GM19324 (cell line): ENCODE data around the gene PICALM.
"Not testable (repeated sequence)": the region's sequence is repeated elsewhere in the genome, so short reads cannot be mapped to it uniquely, and the experiment has no call there.

Experiments
- ATAC-seq: cut with Tn5 transposase; IDR thresholded peaks from one replicate; pipeline ENCODE4 v1.9.1; 2021; ENCODE audit warnings: mild to moderate bottlenecking, moderate library complexity; ENCODE audit not compliant: unreplicated experiment, low FRiP score

PICALM gene

GRCh38 chr11:85947431-85948272 is 121.2 kb downstream of the PICALM start:
- no peak for ATAC-seq

DNA sequence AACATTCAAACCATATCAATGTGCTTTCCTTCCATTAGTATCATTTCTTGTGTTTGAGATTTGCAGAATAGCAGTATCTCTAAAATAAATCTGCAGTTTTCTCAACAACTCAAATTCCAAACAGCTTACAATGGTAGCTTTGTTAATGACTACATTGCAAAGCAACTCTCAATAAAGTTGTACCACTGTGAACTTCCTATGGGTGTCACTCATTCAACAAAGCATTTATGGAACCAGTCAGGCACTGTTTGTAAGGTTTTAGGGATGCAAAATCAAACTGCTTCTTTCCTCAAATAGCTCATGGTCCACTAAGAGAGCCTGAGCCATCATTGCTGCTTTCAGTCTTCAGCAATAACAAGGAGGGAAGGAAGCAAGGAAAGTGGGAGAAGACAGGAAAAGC is 122.7 kb downstream of the PICALM start:
- no peak for ATAC-seq

DNA sequence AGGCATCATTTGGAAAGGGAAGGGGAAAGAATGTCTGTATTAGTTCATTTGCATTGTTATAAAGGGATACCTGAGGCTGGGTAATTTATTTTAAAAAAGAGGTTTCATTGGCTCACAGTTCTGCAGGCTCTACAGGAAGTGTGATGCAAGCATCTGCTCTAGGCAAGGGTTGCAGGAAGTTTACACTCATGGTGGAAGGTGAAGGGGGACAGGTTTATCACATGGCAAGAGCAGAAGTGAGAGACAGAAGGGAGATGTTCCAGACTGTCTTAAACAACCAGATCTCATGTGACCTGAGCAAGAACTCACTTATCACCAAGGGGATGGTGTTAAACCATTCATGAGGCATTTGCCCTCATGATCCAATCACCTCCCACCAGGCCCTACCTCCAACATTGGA is 123.1 kb downstream of the PICALM start:
- no peak for ATAC-seq

GRCh38 chr11:85945296-85945695 is 123.6 kb downstream of the PICALM start:
- ATAC-seq, result no peak

GRCh38 chr11:85941380-85941973 is 127.4 kb downstream of the PICALM start:
- ATAC-seq, result no peak

DNA sequence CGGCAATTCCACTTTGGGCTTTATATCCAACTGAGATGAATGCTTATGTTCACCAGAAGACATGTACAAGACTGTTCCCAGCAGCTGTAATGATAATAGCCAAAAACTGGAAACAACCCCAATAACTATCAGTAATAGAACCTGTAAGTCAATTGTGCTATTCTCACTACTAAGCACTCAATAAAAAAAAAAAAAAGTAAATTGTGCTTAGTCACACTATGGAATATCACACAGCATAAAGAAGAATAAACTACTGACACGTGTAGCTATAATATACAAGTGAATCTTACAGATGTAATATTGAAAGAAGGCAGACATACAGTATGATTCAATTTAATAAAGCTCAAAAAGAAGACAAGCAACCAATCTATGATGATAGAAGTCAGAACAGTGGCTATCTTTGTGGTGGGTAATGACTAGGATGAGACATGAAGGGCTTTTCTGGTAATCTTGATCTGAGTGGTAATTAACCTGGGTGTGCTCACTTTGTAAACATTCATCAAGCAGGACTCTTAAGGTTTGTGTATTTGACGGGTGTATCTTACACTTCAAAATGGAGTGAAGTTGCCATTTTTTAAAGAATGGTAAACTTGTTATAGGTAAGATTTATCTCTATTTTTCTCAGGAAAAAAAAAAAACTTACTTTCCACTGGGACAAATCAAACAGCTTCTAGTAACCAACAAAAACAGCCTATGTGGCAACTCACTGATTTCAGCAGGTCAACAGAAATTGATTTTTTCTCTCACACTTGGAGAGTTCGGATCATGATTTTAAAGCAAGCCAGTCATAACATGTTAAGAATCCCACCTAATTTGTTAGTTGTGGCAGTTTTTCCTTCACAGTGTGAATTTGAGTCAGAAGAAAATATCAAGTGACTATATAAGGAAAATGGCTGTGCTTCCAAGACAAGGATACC is 129.5 kb downstream of the PICALM start:
- ATAC-seq, result no peak

DNA sequence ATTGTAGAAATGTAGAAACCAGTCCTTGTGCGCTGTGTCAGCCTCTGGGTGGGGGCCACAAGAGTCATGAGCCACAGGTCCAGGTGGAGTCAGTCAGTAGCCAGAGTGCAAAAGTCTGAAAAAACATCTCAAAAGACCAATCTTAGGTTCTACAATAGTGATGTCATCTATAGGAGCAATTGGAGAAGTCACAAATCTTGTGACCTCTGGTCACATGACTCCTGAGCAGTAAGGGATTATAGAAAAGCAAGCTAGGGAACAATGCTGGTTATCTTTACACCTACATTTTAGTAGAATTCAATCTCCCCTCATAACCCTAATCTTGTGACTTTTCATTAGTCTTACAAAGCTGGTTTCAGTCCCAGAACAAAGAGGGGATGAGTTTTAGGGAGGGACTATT is 131.0 kb downstream of the PICALM start:
- no peak for ATAC-seq

DNA sequence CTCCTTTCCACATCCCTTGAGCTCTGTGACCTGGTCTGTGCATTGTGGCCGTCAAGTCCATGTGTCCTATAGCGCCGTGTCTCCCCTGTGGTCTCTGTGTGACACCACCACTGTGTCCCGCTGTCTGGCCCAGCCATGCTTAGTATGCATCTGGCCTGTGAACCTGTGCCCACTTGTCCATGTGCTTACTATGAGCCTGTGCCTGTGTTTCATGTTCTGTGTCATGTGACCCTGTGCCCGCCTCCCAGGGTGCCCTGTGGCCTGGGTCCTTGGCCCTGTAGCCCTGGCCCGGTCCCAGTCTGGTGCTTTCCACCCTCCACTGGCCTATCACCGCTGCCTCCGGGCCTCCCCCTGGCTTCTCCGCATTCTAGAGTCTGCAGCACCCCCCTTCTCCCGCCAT is 133.1 kb downstream of the PICALM start:
- no peak for ATAC-seq

- ATAC-seq, result no peak
These were observed 134.2 kb downstream of the PICALM start for GRCh38 chr11:85934596-85935169.

DNA sequence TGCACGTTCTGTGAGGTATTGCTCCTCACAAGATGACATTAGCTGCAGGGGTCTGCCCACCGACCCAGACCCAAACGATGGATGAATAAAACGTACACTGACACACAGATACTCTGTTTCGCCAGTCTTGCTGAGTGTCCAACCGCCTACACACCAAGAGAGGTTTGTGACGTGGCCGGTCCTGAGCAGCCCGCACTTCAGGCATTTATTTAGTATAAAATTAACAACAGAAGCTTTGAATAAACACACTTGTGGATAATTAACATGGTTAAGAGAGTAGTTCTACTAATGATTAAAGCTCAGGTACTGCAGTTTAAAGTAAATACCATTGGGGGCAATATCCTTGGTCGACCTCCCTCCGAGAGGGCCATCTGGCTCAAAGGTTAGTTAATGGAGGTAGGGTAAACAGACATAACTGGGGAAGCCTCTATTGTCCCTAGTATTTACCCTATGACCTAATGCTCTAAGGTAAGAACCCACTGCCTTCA is 138.0 kb downstream of the PICALM start:
- no peak for ATAC-seq

GRCh38 chr11:85926653-85927214 is 142.2 kb downstream of the PICALM start:
- not testable (repeated sequence) for ATAC-seq

DNA sequence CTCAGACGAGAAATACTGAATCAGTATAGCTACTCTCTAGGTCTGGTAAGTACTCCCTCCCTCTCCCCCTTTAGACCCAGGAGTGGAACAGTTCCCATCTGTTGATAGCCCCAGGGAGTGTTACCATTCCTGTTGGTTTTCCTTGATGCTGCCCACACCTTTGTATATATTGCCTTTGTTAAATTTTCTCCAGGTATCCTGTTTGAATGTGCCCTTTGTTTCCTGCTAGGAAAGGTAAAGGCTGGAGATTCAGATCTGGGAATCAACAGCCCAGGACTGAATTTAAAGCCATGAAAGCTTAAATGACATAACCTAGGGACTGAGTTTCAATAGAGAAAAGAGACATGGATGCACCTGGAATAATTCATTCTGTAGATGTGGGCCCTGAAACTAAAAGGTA is 145.4 kb downstream of the PICALM start:
- no peak for ATAC-seq

DNA sequence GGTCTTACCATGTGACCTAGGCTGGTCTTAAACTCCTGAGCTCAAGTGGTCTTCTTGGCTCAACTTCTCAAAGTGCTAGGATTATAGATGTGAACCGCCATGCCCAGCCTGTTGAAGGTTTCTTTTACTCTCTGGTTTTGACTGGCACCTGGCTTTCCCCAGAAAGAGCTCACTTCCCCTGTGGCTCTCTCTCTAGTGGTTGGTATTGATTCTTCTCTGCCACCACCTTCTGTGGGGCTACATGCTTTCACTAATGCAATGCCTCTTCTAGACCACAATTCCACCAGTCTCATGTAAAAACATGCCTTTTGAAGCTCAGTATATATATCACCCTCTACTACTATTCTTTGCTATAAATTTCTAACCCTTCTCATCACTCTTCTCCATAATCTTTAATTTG is 146.5 kb downstream of the PICALM start:
- peak; percentile 44 for ATAC-seq

DNA sequence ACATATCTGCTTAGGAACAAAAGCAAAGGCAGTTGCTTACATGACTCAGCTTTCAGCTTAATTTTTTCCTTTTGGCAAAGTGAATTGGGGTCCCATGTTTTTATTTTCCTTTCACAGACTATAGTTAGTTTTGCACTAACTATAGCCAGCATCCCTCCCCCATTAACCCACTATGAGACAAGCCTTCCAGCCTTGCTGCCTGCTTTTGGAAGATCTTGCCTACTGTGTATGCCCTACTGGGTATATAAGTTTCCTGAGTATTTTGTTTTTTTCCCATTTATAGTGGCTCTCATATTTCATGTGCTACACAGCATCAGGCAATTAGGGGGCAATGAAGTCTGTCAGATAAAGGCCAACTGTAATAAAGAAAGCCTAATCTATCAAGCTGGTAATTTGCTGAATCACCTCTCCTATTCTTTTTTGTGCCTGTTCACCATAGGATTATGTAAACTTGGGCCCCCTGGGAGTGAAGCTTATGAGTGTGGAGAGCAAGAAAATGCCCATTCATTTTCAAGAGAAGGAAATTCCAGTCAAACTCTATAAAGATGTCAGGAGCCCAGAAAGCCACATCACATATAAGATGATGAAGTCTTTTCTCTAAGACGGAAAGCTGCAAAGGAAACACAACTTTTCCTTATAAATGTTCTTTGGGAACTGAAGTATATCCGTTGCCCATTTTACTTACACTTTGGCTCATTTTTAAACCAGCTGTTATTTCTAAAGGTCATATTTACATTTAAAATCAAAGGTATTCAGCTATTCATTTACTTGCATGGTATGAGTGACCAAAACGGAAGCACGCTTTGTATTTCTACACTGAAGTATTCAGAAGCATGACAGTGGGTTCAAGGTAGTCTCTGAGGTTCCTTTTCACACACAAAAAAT is 149.7 kb downstream of the PICALM start:
- ATAC-seq, result no peak

DNA sequence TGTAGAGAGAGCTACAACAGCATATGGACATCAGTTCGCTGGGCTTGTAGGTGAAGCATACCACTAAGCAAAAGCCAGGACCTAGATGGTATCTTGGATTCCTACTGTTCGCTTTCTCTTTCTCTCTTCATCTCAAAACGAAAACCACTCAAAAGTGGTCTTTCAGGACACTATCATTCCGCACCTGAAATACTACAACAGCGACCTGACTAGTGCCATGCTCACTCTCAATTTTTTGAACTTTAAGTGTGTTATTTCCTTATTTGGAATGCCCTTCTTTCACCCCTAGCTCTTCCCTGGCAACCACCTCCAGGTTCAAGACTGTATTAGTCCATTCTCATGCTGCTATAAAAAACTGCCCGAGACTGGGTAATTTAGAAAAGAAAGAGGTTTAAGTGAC is 154.5 kb downstream of the PICALM start:
- ATAC-seq, result no peak

- ATAC-seq, result no peak
These were observed 155.4 kb downstream of the PICALM start for GRCh38 chr11:85913513-85913912.

DNA sequence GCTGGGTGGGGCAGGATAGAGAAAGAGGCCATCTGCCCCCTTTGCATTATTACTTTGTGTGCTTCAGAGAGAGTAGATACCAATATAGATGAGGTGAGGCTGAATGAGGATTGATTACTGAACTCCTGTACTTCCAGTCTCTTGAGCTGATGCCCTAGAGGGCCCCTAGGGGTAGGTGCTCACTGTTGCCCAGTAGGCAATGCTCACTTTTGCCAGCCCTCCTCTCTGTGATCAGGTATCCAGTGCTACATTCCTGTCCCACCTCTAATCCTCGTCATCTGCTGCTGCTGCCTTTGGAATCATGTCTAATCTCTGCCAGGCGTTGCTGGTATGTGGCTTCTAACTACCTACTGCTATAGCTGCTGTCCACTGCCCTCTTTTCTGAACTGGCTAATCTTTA is 156.5 kb downstream of the PICALM start:
- ATAC-seq, result no peak
